Tibial nerve (tissue), 4 donors: ENCODE measurements around the gene DYRK1A. TPM values are rescaled to one million over a fixed set of nuclear protein-coding genes. Genes with fewer than 3 reads are reported as not detected.

ENCODE experiments used
- DNase-seq, 2 donors: peaks; one replicate each; pipeline ENCODE4 v3.0.0-alpha.2; 2019; ENCODE audit warnings: low spot score in 2 of 2
- H3K27ac ChIP-seq, 4 donors: fragments of 200-600 bp; sonication (generic) in 3 of 4; one replicate each; pipeline ENCODE4 v1.5.1; 2017 to 2019; ENCODE audit warnings: mild to moderate bottlenecking in 1 of 4
- H3K27me3 ChIP-seq, 2 donors: fragments of 200-600 bp; sonication (generic) in 1 of 2; one replicate each; pipeline versions ENCODE4 v1.5.1 to v1.6.0; 2017 to 2019
- H3K36me3 ChIP-seq, 3 donors: fragments of 200-600 bp; sonication (generic); one replicate each; pipeline ENCODE4 v1.5.1; 2018 to 2019
- H3K4me1 ChIP-seq, 4 donors: fragments of 200-600 bp; sonication (generic) in 3 of 4; one replicate each; pipeline ENCODE4 v1.5.1; 2017 to 2019
- H3K4me3 ChIP-seq, 4 donors: fragments of 200-600 bp; sonication (generic) in 3 of 4; one replicate each; pipeline ENCODE4 v1.5.1; 2017 to 2019; ENCODE audit warnings: mild to moderate bottlenecking in 1 of 4, moderate library complexity in 1 of 4
- H3K9me3 ChIP-seq, 4 donors: fragments of 200-600 bp; sonication (generic) in 3 of 4; one replicate each; pipeline ENCODE4 v1.5.1; 2017 to 2019
- EP300 ChIP-seq, 2 donors: sonication (generic); formaldehyde crosslinking; IDR thresholded peaks; one replicate each; pipeline ENCODE4 v1.6.1; 2017; ENCODE audit warnings: antibody characterized with exemption in 2 of 2, mild to moderate bottlenecking in 1 of 2
- POLR2A ChIP-seq, 2 donors: fragments of 450-650 bp; IDR thresholded peaks; one replicate each; pipeline ENCODE4 v1.6.1; 2017; ENCODE audit warnings: antibody characterized with exemption in 2 of 2, mild to moderate bottlenecking in 2 of 2, moderate library complexity in 2 of 2
- WGBS, 2 donors: methylation state at CpG; one replicate each; pipeline ENCODE4 v1.1.5; 2018; 5-methylcytosine and 5-hydroxymethylcytosine counted together
- total RNA-seq, 4 donors: library from RNA; depleted of rRNA; stranded (reverse); fragments of >200 nt; gene quantifications; one replicate each; pipeline ENCODE4 v1.1.0, GENCODE V29; 2016
- TF ChIP-seq, protein P1 (sequence below), 5 experiments: fragments of 200-600 bp in 3 of 5; fragments of 450-650 bp in 2 of 5; sonication (generic) in 3 of 5; IDR thresholded peaks; one replicate each; pipeline ENCODE4 v1.5.1; 2016 to 2019; ENCODE audit warnings: antibody characterized with exemption in 5 of 5, mild to moderate bottlenecking in 3 of 5, moderate library complexity in 2 of 5

The DYRK1A gene
- total RNA-seq, 4 donors from 2014 or later: 65.8 to 81.6 (median 68.2) TPM

DNA sequence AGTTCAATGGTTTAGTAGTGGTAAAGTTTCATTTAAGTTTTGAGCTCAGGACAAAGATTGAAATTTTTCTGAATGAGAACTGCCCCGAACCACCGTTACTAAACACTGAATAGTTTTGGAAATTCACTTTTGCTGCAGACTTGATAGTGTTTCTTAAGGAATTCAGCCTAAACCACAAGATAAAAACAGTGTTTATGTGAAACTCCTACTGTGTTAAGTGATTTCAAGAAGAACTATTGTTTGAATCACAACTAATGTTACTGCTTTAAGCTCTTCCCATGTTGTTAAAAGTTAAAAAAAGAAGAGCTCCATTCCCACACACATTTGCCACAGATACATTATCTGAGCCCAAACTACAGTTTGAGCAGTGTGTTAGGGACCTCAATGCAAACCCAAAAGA lies 159.2 kb downstream of the DYRK1A start:
- 71 to 76% methylated on average over 2 of the region's 2 CpGs for WGBS, 2 donors
- H3K27ac ChIP-seq: no peak overlapping the region

DNA sequence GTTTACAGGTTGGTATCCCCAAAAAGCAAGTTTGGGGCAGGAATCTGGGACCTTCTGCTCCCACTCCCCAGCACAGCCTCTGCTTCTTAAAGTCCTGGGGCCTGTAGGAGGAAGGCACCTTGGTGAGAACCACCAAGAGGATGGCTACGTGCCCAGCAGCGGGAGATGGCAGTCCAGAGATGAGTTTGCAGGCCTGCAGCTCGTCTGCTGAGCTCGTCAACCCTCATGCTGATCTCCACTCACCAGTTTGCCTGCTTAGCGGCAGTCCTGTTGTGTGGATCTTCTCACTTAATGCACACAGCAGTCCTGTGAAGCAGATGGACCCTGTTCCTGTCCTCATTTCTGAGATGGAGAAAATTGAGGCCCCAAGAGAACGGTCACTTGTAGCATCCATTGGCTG lies 160.5 kb downstream of the DYRK1A start:
- peaks cover 0 to 15% (median 4%) of the 10 kb centered on the region in 4 donors for H3K4me1 ChIP-seq
- H3K9me3 ChIP-seq: no peaks in the 10 kb centered on the region
- TF ChIP-seq, protein P1, sequence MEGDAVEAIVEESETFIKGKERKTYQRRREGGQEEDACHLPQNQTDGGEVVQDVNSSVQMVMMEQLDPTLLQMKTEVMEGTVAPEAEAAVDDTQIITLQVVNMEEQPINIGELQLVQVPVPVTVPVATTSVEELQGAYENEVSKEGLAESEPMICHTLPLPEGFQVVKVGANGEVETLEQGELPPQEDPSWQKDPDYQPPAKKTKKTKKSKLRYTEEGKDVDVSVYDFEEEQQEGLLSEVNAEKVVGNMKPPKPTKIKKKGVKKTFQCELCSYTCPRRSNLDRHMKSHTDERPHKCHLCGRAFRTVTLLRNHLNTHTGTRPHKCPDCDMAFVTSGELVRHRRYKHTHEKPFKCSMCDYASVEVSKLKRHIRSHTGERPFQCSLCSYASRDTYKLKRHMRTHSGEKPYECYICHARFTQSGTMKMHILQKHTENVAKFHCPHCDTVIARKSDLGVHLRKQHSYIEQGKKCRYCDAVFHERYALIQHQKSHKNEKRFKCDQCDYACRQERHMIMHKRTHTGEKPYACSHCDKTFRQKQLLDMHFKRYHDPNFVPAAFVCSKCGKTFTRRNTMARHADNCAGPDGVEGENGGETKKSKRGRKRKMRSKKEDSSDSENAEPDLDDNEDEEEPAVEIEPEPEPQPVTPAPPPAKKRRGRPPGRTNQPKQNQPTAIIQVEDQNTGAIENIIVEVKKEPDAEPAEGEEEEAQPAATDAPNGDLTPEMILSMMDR (IDR thresholded peaks at IDR 0.05): no peak
- no peak for TF ChIP-seq POLR2A (IDR thresholded peaks at IDR 0.05)
- no peak for TF ChIP-seq EP300 (IDR thresholded peaks at IDR 0.05)
- DNase-seq: no peak
- peaks cover 0 to 10% of the 10 kb centered on the region in 2 donors for H3K27me3 ChIP-seq
- H3K36me3 ChIP-seq: no peaks in the 10 kb centered on the region
- WGBS, 2 donors: 76 to 82% methylated on average over 6 of the region's 6 CpGs
- H3K27ac ChIP-seq: no peak overlapping the region
- no peak overlapping the region for H3K4me3 ChIP-seq

More for the DNA sequence above, 159.2 kb downstream of the DYRK1A start:
- DNase-seq: no peak
- Histone ChIP-seq H3K4me3 (no peak overlapping the region), H3K36me3 (no peaks in the 10 kb centered on the region), H3K4me1 (peaks cover 0 to 2% (median 0%) of the 10 kb centered on the region in 4 donors), H3K9me3 (no peaks in the 10 kb centered on the region), H3K27me3 (peaks cover 0 to 3% of the 10 kb centered on the region in 2 donors)
- TF ChIP-seq, protein P1 (IDR thresholded peaks at IDR 0.05): no peak
- TF ChIP-seq EP300 (IDR thresholded peaks at IDR 0.05): no peak
- TF ChIP-seq POLR2A (IDR thresholded peaks at IDR 0.05): no peak

DNA sequence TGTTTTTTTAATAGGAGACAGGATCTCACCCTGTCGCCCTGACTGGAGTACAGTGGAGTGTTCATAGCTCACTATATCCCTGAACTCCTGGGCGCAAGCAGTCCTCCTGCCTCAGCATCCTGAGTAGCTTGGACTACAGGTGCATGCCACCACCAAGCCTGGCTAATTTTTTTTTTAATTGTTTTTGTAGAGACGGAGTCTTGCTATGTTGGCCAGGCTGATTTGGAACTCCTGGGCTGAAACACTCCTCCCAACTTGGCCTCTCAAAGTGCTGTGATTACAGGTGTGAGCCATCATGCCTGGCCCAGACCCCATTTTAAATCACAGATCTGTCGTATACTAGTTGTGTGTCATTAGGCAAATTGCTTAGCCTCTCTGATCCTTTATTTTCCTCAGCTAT lies 161.1 kb downstream of the DYRK1A start:
- Histone ChIP-seq H3K27ac (no peak overlapping the region), H3K4me1 (peaks cover 0 to 16% (median 4%) of the 10 kb centered on the region in 4 donors), H3K27me3 (peaks cover 0 to 10% of the 10 kb centered on the region in 2 donors), H3K4me3 (no peak overlapping the region), H3K9me3 (no peaks in the 10 kb centered on the region), H3K36me3 (no peaks in the 10 kb centered on the region)
- no peak for TF ChIP-seq POLR2A (IDR thresholded peaks at IDR 0.05)
- TF ChIP-seq, protein P1 (IDR thresholded peaks at IDR 0.05): no peak
- TF ChIP-seq EP300 (IDR thresholded peaks at IDR 0.05): no peak
- WGBS, 2 donors: 89% methylated on average over 4 of the region's 4 CpGs
- no peak for DNase-seq

DNA sequence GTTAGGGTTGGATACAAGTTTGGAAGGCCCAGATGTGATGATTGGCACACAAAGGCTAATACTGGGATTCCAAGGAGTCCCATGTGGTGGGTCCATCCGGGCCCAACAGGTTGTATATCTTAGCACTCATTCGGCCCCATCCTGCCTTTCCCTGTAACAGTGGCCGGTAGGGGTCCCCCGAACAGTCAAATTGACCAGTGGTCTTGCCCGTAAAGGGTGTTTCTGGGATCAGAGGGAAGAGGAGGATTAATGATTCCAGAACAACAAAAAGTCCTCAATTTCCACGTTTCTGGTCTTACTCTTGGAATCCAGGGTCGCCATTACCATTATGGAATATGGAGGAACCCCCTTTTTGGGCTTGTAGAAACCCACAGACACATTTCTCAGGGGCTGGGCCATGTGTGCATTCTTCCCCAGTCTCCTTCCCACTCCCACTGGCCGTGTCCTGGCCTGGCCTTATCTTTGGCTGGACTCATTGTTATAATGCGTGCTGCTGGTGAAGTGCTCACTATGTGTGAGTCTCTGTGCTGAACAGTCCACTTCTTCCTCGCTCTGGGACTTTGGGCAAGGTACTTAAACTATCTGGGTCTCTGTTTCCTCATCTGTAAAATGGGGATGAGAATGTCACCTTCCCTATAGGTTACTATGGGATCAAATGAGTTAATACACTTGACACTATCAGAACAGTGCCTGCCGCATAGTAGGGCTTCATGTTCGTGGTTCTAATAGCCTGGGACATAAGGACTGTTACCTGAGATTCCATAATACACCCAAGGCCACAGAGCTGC lies 161.8 kb downstream of the DYRK1A start:
- no peak for DNase-seq
- no peak for TF ChIP-seq POLR2A (IDR thresholded peaks at IDR 0.05)
- no peak for TF ChIP-seq EP300 (IDR thresholded peaks at IDR 0.05)
- TF ChIP-seq, protein P1 (IDR thresholded peaks at IDR 0.05): no peak
- Histone ChIP-seq H3K9me3 (no peaks in the 10 kb centered on the region), H3K4me1 (peaks cover 0 to 16% (median 4%) of the 10 kb centered on the region in 4 donors), H3K36me3 (no peaks in the 10 kb centered on the region), H3K27me3 (peaks cover 0 to 10% of the 10 kb centered on the region in 2 donors), H3K4me3 (no peak overlapping the region), H3K27ac (no peak overlapping the region)
- 82 to 84% methylated on average over 12 of the region's 12 CpGs for WGBS, 2 donors

DNA sequence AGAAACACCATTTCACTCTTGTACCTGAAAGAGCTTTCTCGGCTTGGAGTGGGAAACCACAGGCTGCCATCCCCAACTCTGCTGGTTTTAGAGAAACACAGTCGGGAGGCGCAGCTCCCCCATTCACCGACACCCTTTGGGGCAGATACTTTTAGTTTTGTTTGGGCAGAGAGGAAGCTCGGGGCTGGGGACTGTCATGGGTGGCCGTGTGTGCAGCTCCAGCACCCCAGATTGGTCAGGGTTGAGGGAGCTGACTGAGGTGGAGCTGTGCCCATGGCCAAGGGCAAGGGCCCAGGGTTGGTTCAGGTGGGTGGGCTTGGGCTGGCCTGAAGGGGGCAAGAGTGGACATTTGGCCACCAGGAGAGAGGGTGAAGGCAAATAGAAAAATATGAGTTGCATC lies 163.1 kb downstream of the DYRK1A start:
- peaks cover 0 to under 1% (median 0%) of the 10 kb centered on the region in 4 donors for H3K9me3 ChIP-seq
- H3K4me3 ChIP-seq: no peak overlapping the region
- DNase-seq: no peak
- no peak for TF ChIP-seq POLR2A (IDR thresholded peaks at IDR 0.05)
- TF ChIP-seq, protein P1 (IDR thresholded peaks at IDR 0.05): no peak
- 85 to 87% methylated on average over 6 of the region's 6 CpGs for WGBS, 2 donors
- H3K27me3 ChIP-seq: peaks cover 0 to 15% of the 10 kb centered on the region in 2 donors
- no peaks in the 10 kb centered on the region for H3K36me3 ChIP-seq
- no peak overlapping the region for H3K27ac ChIP-seq
- H3K4me1 ChIP-seq: peaks cover 0 to 16% (median 4%) of the 10 kb centered on the region in 4 donors
